K562 (cell line): ENCODE results near the gene IPO5. TPM values are rescaled to one million over a fixed set of nuclear protein-coding genes. Genes with fewer than 3 reads are reported as not detected.

Experiments
- ATAC-seq: fragments of 200-7000 bp; cut with Tn5 transposase; 3 replicates; pipeline ENCODE4 v1.9.1; 2020; ENCODE audit warnings: moderate library complexity
- BruUV-seq: library from RNA; stranded (reverse); fragments of 400-500 nt; replicated peaks from 2 replicates; lab custom pipeline; 2021; lab: Mats Ljungman, UMichigan
- CTCF ChIA-PET: fragments of 300-600 bp; formaldehyde crosslinking; extraction: SDS; loops from one replicate; lab custom pipeline; 2021; ENCODE audit warnings: low intra/inter-chr PET ratio; lab: Yijun Ruan, JAX
- POLR2A ChIA-PET: fragments of 300-600, 350-650 bp; sonication (Branson Sonifier 250); formaldehyde crosslinking; extraction: SDS; loops from one replicate; lab custom pipeline; 2021; ENCODE audit warnings: antibody characterized with exemption, inconsistent platforms; lab: Yijun Ruan, JAX
- DNase-seq, 4 experiments: peaks; one replicate each; pipeline versions ENCODE4 v3.0.0 to v3.0.0-alpha.2; 2011 to 2018; ENCODE audit warnings: low spot score in 3 of 4, mixed read lengths in 3 of 4; ENCODE audit errors: extremely low read depth in 1 of 4
- FAIRE-seq: peaks from 2 replicates; lab custom pipeline; 2011; peaks lifted over from hg19 to GRCh38; lab: Jason Lieb, UNC
- H2AFZ ChIP-seq: 2 replicates; pipeline ENCODE4 v1.6.0; 2011; ENCODE audit warnings: low read depth, low read length, control low read depth, inconsistent platforms
- H3K27ac ChIP-seq: fragments of 200-600 bp; 3 replicates; pipeline ENCODE4 v1.8.0; 2011; ENCODE audit warnings: low read depth, mild to moderate bottlenecking, control low read depth, inconsistent platforms, low read length, moderate library complexity, mixed read lengths; ENCODE audit errors: extremely low read depth
- H3K27me3 ChIP-seq, 2 experiments: fragments of 300-600 bp in 1 of 2; 2 replicates in 1 of 2; 3 replicates in 1 of 2; pipeline versions ENCODE4 v1.6.0 to v1.8.0; 2011; ENCODE audit warnings: inconsistent platforms in 2 of 2, low read length in 2 of 2, mild to moderate bottlenecking in 1 of 2, mixed read lengths in 1 of 2, moderate library complexity in 1 of 2; ENCODE audit not compliant: control insufficient read depth in 2 of 2, insufficient read depth in 2 of 2
- H3K36me3 ChIP-seq: fragments of 300-600 bp; 3 replicates; pipeline ENCODE4 v1.8.0; 2011; ENCODE audit warnings: mild to moderate bottlenecking, low read length, inconsistent platforms; ENCODE audit not compliant: control insufficient read depth, insufficient read depth
- H3K4me1 ChIP-seq, 2 experiments: fragments of 200-600 bp in 1 of 2; replicated peaks in 1 of 2; 2 replicates in 1 of 2; 3 replicates in 1 of 2; pipeline versions ENCODE4 v1.5.1 to v1.8.0; 2011; ENCODE audit warnings: inconsistent platforms in 2 of 2, low read length in 2 of 2, mild to moderate bottlenecking in 1 of 2, mixed read lengths in 1 of 2, moderate library complexity in 1 of 2; ENCODE audit not compliant: control insufficient read depth in 2 of 2, insufficient read depth in 2 of 2
- H3K4me2 ChIP-seq: 2 replicates; pipeline ENCODE4 v1.6.1; 2011; ENCODE audit warnings: low read length, control low read depth, inconsistent platforms, mixed read lengths; ENCODE audit not compliant: insufficient read depth
- H3K4me3 ChIP-seq: fragments of 200-600 bp; sonication (generic), shearing (Covaris generic); 2 replicates; pipeline ENCODE4 v1.5.1; 2016; ENCODE audit warnings: control low read depth, inconsistent platforms
- H3K79me2 ChIP-seq: fragments of 200-600 bp; 3 replicates; pipeline ENCODE4 v1.8.0; 2011; ENCODE audit warnings: low read length, inconsistent platforms; ENCODE audit not compliant: control insufficient read depth, insufficient read depth
- H3K9ac ChIP-seq, 2 experiments: 2 replicates each; pipeline versions ENCODE4 v1.6.0 to v1.6.1; 2011; ENCODE audit warnings: low read depth in 2 of 2, low read length in 2 of 2, control low read depth in 1 of 2, inconsistent platforms in 1 of 2, mild to moderate bottlenecking in 1 of 2, mixed read lengths in 1 of 2; ENCODE audit not compliant: insufficient read depth in 1 of 2
- H3K9me1 ChIP-seq: one replicate; pipeline ENCODE4 v1.6.0; 2011; ENCODE audit warnings: inconsistent platforms, mild to moderate bottlenecking, low read length, moderate library complexity; ENCODE audit not compliant: control insufficient read depth, insufficient read depth
- H3K9me3 ChIP-seq: replicated peaks from 2 replicates; pipeline ENCODE4 v1.5.1; 2011; ENCODE audit warnings: low read depth, low read length, inconsistent platforms; ENCODE audit not compliant: control insufficient read depth, insufficient read depth
- H4K20me1 ChIP-seq: replicated peaks from 2 replicates; pipeline ENCODE4 v1.6.1; 2011; ENCODE audit warnings: low read length, inconsistent platforms, mixed read lengths; ENCODE audit not compliant: control insufficient read depth, insufficient read depth
- GATAD2A ChIP-seq: fragments of 450-650 bp; IDR thresholded peaks from 2 replicates; pipeline ENCODE4 v1.6.1; 2017
- HNRNPUL1 ChIP-seq: fragments of 200-400 bp; formaldehyde crosslinking; IDR thresholded peaks from 2 replicates; pipeline ENCODE4 v1.6.1; 2017; ENCODE audit warnings: low read length
- IFI16 ChIP-seq: fragments of 250-450 bp; sonication (Bioruptor Pico); IDR thresholded peaks from 2 replicates; pipeline ENCODE4 v2.1.2; 2022; ENCODE audit warnings: mild to moderate bottlenecking, inconsistent platforms
- MTA1 ChIP-seq: fragments of 450-650 bp; IDR thresholded peaks from 2 replicates; pipeline ENCODE4 v1.6.1; 2017; ENCODE audit warnings: borderline replicate concordance
- NCOA1 ChIP-seq: fragments of 450-650 bp; IDR thresholded peaks from 2 replicates; pipeline ENCODE4 v1.6.1; 2016; ENCODE audit warnings: low read depth
- NCOA6 ChIP-seq: fragments of 450-650 bp; IDR thresholded peaks from 2 replicates; pipeline ENCODE4 v1.6.1; 2017; ENCODE audit warnings: mild to moderate bottlenecking
- ZNF780A ChIP-seq: fragments of 250-450 bp; sonication (Bioruptor Pico); IDR thresholded peaks from 2 replicates; pipeline ENCODE4 v1.5.0; 2021; ENCODE audit warnings: mild to moderate bottlenecking
- WGBS: fragments of 100-300 bp; shearing (Covaris generic); methylation state at CpG from one replicate; pipeline ENCODE4 v1.1.6; 2016; ENCODE audit warnings: low coverage, mixed read lengths; ENCODE audit not compliant: insufficient coverage; ENCODE audit errors: missing lambda C conversion rate; 5-methylcytosine and 5-hydroxymethylcytosine counted together
- in situ Hi-C: fragments of 300-500 bp; cut with MboI; formaldehyde crosslinking; loops from 4 replicates; pipeline ENCODE4 v1.15.0; 2018; ENCODE audit warnings: inconsistent platforms, mixed read lengths
- intact Hi-C: fragments of 100-400 bp; cut with micrococcal nuclease; formaldehyde crosslinking; loops from 2 replicates; pipeline ENCODE4 v1.14.2; 2022
- polyA plus RNA-seq, 8 experiments: library from polyadenylated mRNA; depleted of rRNA in 4 of 8; stranded (reverse) in 5 of 8; unstranded in 3 of 8; fragments of >200 nt; fragmentation: Nextera tagmentation in 2 of 8; fragmentation: Illumina TruSeq in 1 of 8; extraction: Ambion mirVana in 2 of 8; extraction: Trizol in 1 of 8; gene quantifications; 2 replicates each; pipeline versions ENCODE4 v1.2.1 to v1.2.3, GENCODE V29; 2011 to 2014; ENCODE audit warnings: inconsistent platforms in 1 of 8, missing spikeins in 1 of 8
- total RNA-seq, 7 experiments: library from RNA; depleted of rRNA in 6 of 7; stranded (reverse); fragments of >200 nt in 6 of 7; fragmentation: Illumina TruSeq in 2 of 7; extraction: Trizol in 2 of 7; gene quantifications; 2 replicates each; pipeline versions ENCODE4 v1.2.1 to v1.2.3, GENCODE V29; 2011 to 2021; ENCODE audit warnings: low replicate concordance in 1 of 7
- TF ChIP-seq, protein P1 (sequence below), 2 experiments: fragments of 450-650 bp; IDR thresholded peaks; 2 replicates each; pipeline ENCODE4 v1.6.1; 2016
- TF ChIP-seq, protein P2 (sequence below): IDR thresholded peaks from 2 replicates; pipeline ENCODE4 v1.6.1; 2016; ENCODE audit warnings: missing genetic modification characterization, missing compliant biosample characterization

IPO5 gene
- total and polyA plus RNA-seq, 9 of the 15 experiments (the other 6 are each of a cell fraction or from before 2014, with no cell fraction given), result 45.8 to 206 (median 134) TPM

GRCh38 chr13:97999653-98000052 is 46.2 kb downstream of the IPO5 start:
- FAIRE-seq (no peak), ATAC-seq (no peak), DNase-seq (no peak)
- intact Hi-C loops (no loop called here), in situ Hi-C loops (no loop called here)
- Histone ChIP-seq H3K27me3 (no peaks in the 10 kb centered on the region), H4K20me1 (no peaks in the 10 kb centered on the region; the same call in 1 of the 2 replicates), H3K9me1 (no peaks in the 10 kb centered on the region), H3K9ac (no peak overlapping the region), H3K4me1 (no peaks in the 10 kb centered on the region), H3K79me2 (no peaks in the 10 kb centered on the region), H3K4me3 (no peak overlapping the region), H3K4me2 (no peak overlapping the region), H3K9me3 (no peaks in the 10 kb centered on the region), H3K27ac (no peak overlapping the region), H2AFZ (no peak overlapping the region), H3K36me3 (peaks cover 80% of the 10 kb centered on the region; the same call in 2 of the 3 replicates)
- CTCF ChIA-PET, result no interaction called here
- no TSS peak for BruUV-seq
- POLR2A ChIA-PET, result interaction anchor here (1.6 kb wide), 1 partner anchor 13 kb away, joined by 5 read pairs; no protein-coding TSS in a partner anchor
- no peak for TF ChIP-seq IFI16 (CRISPR knock-in tag)
- TF ChIP-seq NCOA6, result no peak
- no peak for TF ChIP-seq MTA1
- TF ChIP-seq, protein P1, sequence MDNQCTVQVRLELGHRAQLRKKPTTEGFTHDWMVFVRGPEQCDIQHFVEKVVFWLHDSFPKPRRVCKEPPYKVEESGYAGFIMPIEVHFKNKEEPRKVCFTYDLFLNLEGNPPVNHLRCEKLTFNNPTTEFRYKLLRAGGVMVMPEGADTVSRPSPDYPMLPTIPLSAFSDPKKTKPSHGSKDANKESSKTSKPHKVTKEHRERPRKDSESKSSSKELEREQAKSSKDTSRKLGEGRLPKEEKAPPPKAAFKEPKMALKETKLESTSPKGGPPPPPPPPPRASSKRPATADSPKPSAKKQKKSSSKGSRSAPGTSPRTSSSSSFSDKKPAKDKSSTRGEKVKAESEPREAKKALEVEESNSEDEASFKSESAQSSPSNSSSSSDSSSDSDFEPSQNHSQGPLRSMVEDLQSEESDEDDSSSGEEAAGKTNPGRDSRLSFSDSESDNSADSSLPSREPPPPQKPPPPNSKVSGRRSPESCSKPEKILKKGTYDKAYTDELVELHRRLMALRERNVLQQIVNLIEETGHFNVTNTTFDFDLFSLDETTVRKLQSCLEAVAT (IDR thresholded peaks at IDR 0.05), result no peak
- no peak for TF ChIP-seq NCOA1
- TF ChIP-seq HNRNPUL1, result no peak
- TF ChIP-seq ZNF780A (CRISPR knock-in tag), result no peak
- TF ChIP-seq, protein P2, sequence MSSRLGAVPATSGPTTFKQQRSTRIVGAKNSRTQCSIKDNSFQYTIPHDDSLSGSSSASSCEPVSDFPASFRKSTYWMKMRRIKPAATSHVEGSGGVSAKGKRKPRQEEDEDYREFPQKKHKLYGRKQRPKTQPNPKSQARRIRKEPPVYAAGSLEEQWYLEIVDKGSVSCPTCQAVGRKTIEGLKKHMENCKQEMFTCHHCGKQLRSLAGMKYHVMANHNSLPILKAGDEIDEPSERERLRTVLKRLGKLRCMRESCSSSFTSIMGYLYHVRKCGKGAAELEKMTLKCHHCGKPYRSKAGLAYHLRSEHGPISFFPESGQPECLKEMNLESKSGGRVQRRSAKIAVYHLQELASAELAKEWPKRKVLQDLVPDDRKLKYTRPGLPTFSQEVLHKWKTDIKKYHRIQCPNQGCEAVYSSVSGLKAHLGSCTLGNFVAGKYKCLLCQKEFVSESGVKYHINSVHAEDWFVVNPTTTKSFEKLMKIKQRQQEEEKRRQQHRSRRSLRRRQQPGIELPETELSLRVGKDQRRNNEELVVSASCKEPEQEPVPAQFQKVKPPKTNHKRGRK (tag), result no peak
- no peak for TF ChIP-seq GATAD2A
- 88% methylated on average over 2 of the region's 2 CpGs for WGBS
